Activated CD8-positive, alpha-beta memory T cell treated with anti-CD3 and anti-CD28 coated beads, Interleukin-2, amount 10 ng/mL, durations not matched to agents 7 days and 5 days (primary cell): ENCODE data around the gene SUPT4H1. TPM values are rescaled to one million over a fixed set of nuclear protein-coding genes. Genes with fewer than 3 reads are reported as not detected.

ENCODE experiments used
- ATAC-seq: fragments of 150-1000 bp; cut with Tn5 transposase; one replicate; pipeline ENCODE4 v1.10.0; 2021; ENCODE audit warnings: moderate library complexity
- CTCF ChIA-PET: fragments of 350-600 bp; sonication (Branson Sonifier 250); formaldehyde crosslinking; loops from one replicate; lab custom pipeline; 2021; ENCODE audit warnings: antibody characterized with exemption; lab: Charles Lee
- DNase-seq: peaks from one replicate; pipeline ENCODE4 v3.0.0-alpha.2; 2020
- H3K27ac Mint-ChIP-seq: one replicate; pipeline ENCODE4 v1.8.0; 2021; ENCODE audit warnings: mild to moderate bottlenecking, mixed read lengths
- H3K27me3 Mint-ChIP-seq: one replicate; pipeline ENCODE4 v1.8.0; 2021; ENCODE audit warnings: mixed read lengths
- H3K36me3 Mint-ChIP-seq: one replicate; pipeline ENCODE4 v1.8.0; 2021; ENCODE audit warnings: mild to moderate bottlenecking, mixed read lengths
- H3K4me1 Mint-ChIP-seq: one replicate; pipeline ENCODE4 v1.8.0; 2021; ENCODE audit warnings: mixed read lengths
- H3K4me3 Mint-ChIP-seq: one replicate; pipeline ENCODE4 v1.8.0; 2021; ENCODE audit warnings: mild to moderate bottlenecking, moderate library complexity, mixed read lengths
- H3K9me3 Mint-ChIP-seq: one replicate; pipeline ENCODE4 v1.8.0; 2022; ENCODE audit warnings: low read depth, mixed read lengths
- total RNA-seq, 2 experiments: library from RNA; stranded (reverse); gene quantifications; one replicate each; pipeline ENCODE4 v1.2.3, GENCODE V29; 2021

SUPT4H1 gene
- total RNA-seq, 2 experiments from 2014 or later = 63.3 to 127 TPM

DNA sequence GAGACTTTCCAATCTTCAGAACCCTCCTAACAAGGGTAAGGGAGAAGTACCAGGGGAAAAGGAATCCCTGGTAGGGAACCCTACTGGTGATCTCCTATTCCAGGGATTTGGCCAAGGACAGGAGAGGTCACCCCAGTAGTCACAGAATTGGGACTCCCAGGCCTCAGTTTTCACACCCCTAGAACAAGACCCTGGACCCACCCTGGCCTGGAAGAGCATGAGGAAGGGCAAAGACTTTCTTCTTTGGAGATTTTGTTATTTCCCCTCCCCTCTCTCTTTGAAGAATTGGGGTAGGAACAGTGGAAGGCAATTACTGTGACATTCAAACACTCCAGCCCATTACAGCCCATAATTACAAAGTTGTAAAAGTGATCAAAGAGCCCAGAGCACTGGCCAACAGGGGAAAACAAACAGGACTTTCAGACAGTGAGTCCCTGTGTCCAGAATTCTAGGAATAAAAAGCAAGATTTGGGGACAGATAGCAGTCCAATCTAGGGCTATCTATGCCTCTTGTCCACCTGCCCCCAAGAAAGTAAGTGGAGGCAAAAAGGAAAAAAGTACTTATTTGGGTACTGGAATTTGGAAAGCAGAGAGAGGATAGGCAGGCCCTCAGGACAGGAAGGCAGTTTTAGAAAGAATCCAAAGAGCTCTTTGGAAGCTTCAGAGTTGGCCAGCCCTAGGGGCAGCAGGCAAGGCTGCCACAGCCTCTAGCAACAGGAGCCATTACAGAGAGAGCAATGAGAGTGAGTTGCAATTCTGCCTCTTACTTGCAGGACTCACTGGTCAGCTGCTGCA, 13.4 kb upstream of the SUPT4H1 start:
- CTCF ChIA-PET = interaction anchor here (1.5 kb wide), 1 partner anchor 52 kb away, joined by 3 read pairs; no protein-coding TSS in a partner anchor
- Mint-ChIP-seq H3K36me3 (no peaks in the 10 kb centered on the region), H3K27ac (no peak overlapping the region), H3K4me3 (no peak overlapping the region), H3K4me1 (peaks cover 2% of the 10 kb centered on the region), H3K9me3 (no peaks in the 10 kb centered on the region), H3K27me3 (no peaks in the 10 kb centered on the region)
- no peak for ATAC-seq
- DNase-seq = no peak

DNA sequence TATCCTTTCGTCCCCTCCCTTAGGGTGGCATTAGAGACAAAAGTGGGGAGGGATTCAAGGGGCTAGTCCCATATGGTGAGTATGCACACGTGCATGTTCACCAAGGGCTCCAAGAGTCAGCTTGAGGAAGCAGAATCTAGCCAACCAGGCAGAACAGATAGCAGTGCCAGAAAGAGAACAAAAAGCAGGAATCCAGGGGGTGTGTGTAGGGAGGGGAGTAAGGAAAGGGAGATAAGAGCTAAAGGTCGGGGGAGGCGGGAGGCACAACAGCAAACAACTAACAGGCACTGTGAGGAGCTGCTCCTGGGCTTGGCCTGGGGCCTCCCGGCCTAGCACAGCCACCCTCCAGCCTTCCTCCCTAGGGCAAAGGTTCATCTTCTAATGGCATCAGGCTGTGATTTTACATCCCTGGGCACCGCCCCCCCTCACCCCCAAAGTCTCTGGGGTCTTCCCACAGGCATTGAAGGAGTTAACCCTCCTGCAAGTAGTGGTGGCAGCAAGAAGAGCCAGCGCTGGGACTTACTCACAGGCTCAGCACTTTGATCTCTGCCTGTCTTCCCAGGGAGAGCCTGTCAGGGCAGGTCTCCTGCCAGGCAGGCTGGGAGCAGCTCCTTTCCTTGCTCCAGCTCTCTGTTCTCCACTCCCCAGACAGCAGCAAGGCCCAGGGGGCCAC, 12.4 kb upstream of the SUPT4H1 start:
- ATAC-seq (peak; percentile 9), DNase-seq (no peak)
- Mint-ChIP-seq H3K4me3 (no peak overlapping the region), H3K27me3 (no peaks in the 10 kb centered on the region), H3K36me3 (no peaks in the 10 kb centered on the region), H3K27ac (no peak overlapping the region), H3K9me3 (no peaks in the 10 kb centered on the region), H3K4me1 (no peaks in the 10 kb centered on the region)
- CTCF ChIA-PET = interaction anchor here (1.3 to 2.1 kb wide), 2 partner anchors 47 to 60 kb away, joined by 4 to 8 read pairs; no protein-coding TSS in a partner anchor

DNA sequence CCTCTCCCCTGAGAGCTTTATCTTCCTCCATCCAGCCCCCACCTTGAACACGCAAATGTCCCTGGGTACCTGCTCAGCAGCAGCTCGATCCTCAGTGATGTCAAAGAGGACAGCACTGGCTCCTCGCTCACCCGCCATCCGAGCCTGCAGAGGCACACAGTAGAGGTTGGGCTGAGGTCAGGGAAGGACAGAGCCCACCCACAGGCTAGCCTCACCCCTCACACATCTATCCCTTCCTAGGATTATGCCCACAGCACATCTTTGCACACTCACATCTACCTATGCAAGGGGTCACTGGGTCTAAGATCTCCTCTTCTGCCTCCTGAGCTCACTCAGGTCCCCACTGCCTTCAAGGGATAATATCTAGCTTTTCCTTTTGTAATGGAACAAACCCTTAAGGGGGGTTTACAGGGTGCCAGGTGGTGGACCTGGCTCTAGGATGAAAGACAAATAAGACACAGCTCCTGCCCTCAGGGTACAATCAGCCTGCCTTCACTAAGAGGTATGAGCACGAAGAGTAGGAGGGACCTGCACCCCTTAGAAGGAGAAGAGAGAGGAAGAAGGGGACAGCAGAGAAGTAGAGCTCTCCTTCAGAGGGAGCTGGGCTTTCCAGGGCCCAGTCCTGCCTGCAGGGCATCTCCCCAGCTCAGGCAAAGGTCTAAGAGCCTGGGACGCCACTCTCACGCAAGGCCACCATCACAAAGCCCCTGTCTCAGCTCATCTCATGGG, 11.6 kb upstream of the SUPT4H1 start:
- Mint-ChIP-seq H3K36me3 (no peaks in the 10 kb centered on the region), H3K9me3 (no peaks in the 10 kb centered on the region), H3K27me3 (no peaks in the 10 kb centered on the region), H3K27ac (no peak overlapping the region), H3K4me1 (no peaks in the 10 kb centered on the region), H3K4me3 (no peak overlapping the region)
- DNase-seq (no peak), ATAC-seq (no peak)
- CTCF ChIA-PET = interaction anchor here (1.3 to 2.1 kb wide), 2 partner anchors 46 to 59 kb away, joined by 4 to 8 read pairs; no protein-coding TSS in a partner anchor

- Mint-ChIP-seq H3K36me3 (no peaks in the 10 kb centered on the region), H3K27ac (no peak overlapping the region), H3K4me1 (no peaks in the 10 kb centered on the region), H3K27me3 (no peaks in the 10 kb centered on the region), H3K9me3 (no peaks in the 10 kb centered on the region), H3K4me3 (no peak overlapping the region)
- ATAC-seq = no peak
- DNase-seq = no peak
- CTCF ChIA-PET = interaction anchor here (2.1 kb wide), 1 partner anchor 45 kb away, joined by 8 read pairs; no protein-coding TSS in a partner anchor
Measured at GRCh38 chr17:58362368-58363014, 10.5 kb upstream of the SUPT4H1 start.

DNA sequence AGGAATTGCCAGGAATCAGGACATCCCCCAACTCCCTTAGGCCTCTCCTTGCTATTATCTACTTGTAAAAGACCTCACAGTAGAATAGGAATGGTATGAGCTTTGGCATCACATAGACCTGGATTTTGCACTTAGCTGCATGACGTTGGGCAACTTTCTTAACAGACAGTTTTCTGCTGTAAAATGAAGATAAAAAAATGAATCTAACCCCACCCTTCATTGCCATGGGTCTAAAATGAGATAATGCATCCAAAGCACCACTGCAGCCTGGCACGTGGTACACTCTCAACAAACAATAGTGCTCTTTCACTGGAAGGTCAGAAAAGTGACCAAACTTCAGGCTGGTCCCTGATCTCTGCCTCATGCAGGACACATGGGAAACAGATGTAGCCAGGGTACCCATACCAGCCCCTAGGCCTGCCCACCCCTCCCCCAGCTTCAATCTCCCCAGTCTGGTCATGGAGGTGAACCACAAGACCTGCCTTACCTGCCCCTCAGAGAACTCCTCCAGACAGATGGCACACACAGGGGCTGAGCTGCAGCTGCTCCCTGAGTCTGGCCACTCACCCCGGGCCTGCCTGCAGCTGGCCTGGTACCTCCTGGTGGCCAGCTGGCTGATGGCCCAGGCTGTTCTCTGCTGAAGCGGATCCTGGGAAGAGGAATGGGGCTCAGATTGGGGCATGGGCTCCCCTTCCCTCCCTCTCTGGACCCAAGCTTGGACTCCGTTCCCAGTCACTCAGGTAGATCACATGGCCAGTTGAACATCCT, 8.5 kb upstream of the SUPT4H1 start:
- DNase-seq (no peak), ATAC-seq (no peak)
- Mint-ChIP-seq H3K4me3 (no peak overlapping the region), H3K9me3 (no peaks in the 10 kb centered on the region), H3K27ac (no peak overlapping the region), H3K4me1 (no peaks in the 10 kb centered on the region), H3K27me3 (no peaks in the 10 kb centered on the region), H3K36me3 (peaks cover 1% of the 10 kb centered on the region)
- CTCF ChIA-PET = interaction anchor here (0.6 to 1.4 kb wide), 3 partner anchors 43 to 130 kb away, joined by 3 to 4 read pairs (median 3); partner anchors contain the start of gene RNF43

DNA sequence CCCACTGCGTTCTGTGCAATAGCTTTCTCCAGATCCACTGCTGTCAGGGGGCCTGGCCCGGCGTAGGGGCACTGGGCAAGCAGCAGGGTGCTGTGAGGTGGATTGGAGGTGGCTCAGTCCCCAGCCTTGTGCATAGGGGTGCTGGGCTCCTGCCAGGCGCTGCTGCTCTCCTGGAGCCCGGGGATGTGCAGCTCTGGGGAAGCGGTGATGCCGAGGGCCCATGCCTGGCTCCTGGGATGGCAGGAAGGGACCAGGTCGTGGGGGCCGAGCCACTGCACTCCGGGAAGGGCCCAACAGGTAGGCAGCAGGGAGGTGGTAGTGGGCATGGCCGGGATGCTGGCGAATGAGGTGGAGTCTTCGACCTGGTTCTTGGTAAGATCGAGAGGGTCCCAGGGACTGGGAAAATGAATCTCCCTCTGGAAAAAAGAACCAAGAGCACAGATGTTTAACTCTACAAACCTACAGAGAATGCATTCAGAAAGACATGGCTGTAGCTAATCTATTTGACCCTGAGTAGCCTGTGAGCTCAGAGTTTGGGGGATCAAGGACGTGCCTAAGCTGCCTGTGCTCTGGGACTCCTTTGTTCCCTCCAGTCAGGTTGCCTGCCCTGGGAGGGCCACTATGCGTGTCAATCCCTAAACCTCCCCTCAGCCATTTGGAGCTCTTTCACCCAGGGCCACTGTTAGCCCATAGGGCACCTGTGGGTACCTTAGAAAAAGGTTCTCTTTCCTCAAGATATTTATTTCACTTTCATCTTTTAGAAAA, 6.6 kb upstream of the SUPT4H1 start:
- Mint-ChIP-seq H3K4me3 (no peak overlapping the region), H3K27ac (no peak overlapping the region), H3K9me3 (no peaks in the 10 kb centered on the region), H3K4me1 (peaks cover 5% of the 10 kb centered on the region), H3K27me3 (no peaks in the 10 kb centered on the region), H3K36me3 (peaks cover 4% of the 10 kb centered on the region)
- CTCF ChIA-PET = interaction anchor here (0.7 to 1.9 kb wide), 4 partner anchors 14 to 55 kb away, joined by 3 to 6 read pairs (median 4); no protein-coding TSS in a partner anchor
- ATAC-seq (no peak), DNase-seq (no peak)

- no peak overlapping the region for H3K27ac Mint-ChIP-seq
- H3K27me3 Mint-ChIP-seq = no peaks in the 10 kb centered on the region
- peaks cover 13% of the 10 kb centered on the region for H3K4me1 Mint-ChIP-seq
- H3K4me3 Mint-ChIP-seq = no peak overlapping the region
- CTCF ChIA-PET = interaction anchor here (0.7 to 1.9 kb wide), 4 partner anchors 15 to 54 kb away, joined by 3 to 6 read pairs (median 4); no protein-coding TSS in a partner anchor
- peaks cover 8% of the 10 kb centered on the region for H3K36me3 Mint-ChIP-seq
- ATAC-seq (no peak), DNase-seq (no peak)
- no peaks in the 10 kb centered on the region for H3K9me3 Mint-ChIP-seq
Measured at GRCh38 chr17:58357312-58358297, 5.6 kb upstream of the SUPT4H1 start.

- Mint-ChIP-seq H3K4me3 (no peak overlapping the region), H3K27me3 (no peaks in the 10 kb centered on the region), H3K27ac (no peak overlapping the region), H3K36me3 (peaks cover 13% of the 10 kb centered on the region), H3K4me1 (peaks cover 19% of the 10 kb centered on the region), H3K9me3 (no peaks in the 10 kb centered on the region)
- DNase-seq (no peak), ATAC-seq (no peak)
- CTCF ChIA-PET = interaction anchor here (1.9 kb wide), 1 partner anchor 39 kb away, joined by 6 read pairs; no protein-coding TSS in a partner anchor
Measured at GRCh38 chr17:58356231-58356630, 4.2 kb upstream of the SUPT4H1 start.

DNA sequence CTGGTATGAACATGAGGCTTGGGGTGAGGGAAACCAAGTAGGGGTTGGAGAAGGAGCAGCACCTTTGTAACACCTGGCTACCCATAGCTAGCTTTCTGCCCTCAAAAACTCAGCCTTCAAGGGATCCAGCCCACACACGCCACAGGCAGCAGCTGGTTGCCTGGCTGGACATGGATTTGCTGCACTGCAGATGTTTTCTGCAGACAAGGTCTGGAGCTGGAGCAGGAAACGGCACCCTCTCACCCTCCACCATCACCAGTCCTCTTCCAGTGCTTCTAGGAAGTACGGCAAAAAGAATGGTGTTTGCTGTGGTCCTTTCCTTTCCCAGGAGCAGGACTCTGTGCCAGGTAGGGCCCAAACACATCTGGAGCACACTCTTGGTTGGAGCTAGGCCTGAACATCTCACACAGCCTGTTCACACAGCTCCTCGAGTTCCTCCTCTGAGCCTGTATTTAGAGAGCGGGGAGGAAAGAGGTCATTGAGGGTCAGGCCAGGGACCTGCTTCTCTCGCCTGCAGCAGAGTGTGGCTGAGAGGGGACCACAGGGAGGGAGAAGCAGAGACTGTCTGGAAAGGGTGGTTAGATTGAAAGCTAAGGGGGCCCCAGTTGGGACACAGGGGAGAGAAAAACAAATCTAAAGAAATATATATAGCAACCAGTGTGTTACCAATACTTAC, 2.7 kb upstream of the SUPT4H1 start:
- no peak overlapping the region for H3K4me3 Mint-ChIP-seq
- peaks cover 18% of the 10 kb centered on the region for H3K36me3 Mint-ChIP-seq
- CTCF ChIA-PET = interaction anchor here (1.6 to 4.9 kb wide), 3 partner anchors 10 to 105 kb away, joined by 6 to 20 read pairs (median 19); partner anchors contain the start of gene RNF43
- no peak overlapping the region for H3K27ac Mint-ChIP-seq
- no peaks in the 10 kb centered on the region for H3K9me3 Mint-ChIP-seq
- no peaks in the 10 kb centered on the region for H3K27me3 Mint-ChIP-seq
- peaks cover 26% of the 10 kb centered on the region for H3K4me1 Mint-ChIP-seq
- ATAC-seq = no peak
- DNase-seq = no peak

DNA sequence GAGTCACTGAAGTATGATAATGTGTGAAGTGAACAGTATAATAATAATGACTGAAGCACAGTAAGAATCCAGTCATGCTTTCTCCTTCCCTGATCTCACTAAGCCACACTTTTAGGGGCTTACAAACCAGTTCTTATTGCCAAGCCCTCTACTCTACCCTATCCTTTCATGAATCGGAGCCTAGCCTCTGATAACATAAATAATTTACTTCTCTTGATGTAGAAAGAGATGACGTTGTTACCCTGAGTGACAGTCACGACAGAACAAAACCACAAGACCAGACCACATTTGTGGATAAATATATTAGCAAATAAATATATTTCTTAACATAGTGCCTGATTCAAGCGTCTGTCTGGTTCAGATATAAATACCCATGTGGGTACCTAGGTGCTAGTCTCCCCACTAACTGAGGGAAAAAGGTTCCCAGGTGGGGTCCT, 1.4 kb upstream of the SUPT4H1 start:
- peaks cover 31% of the 10 kb centered on the region for H3K36me3 Mint-ChIP-seq
- ATAC-seq = no peak
- peak overlapping the region; percentile 96 for H3K27ac Mint-ChIP-seq
- peaks cover 38% of the 10 kb centered on the region for H3K4me1 Mint-ChIP-seq
- CTCF ChIA-PET = interaction anchor here (1.4 to 4.9 kb wide), 5 partner anchors 9 to 80 kb away, joined by 4 to 69 read pairs (median 20); partner anchors contain the start of gene RNF43
- H3K27me3 Mint-ChIP-seq = no peaks in the 10 kb centered on the region
- no peaks in the 10 kb centered on the region for H3K9me3 Mint-ChIP-seq
- H3K4me3 Mint-ChIP-seq = peak overlapping the region; percentile 98
- DNase-seq = no peak
